ENCODE data around the gene PI16.

Gene PI16

GRCh38 chr6:36954262-36954931 lies at the start of gene PI16:
TSS of gene PI16 (plus strand) at chr6:36954738. CDS start at chr6:36954761, 23 bp downstream.
- DNase-seq = no peak

GRCh38 chr6:36904851-36905393 lies 49.6 kb upstream of the PI16 start:
- no peak for DNase-seq

- DNase-seq = no peak
These were observed 47.8 kb upstream of the PI16 start for GRCh38 chr6:36906539-36907325.

- DNase-seq = no peak
These were observed 46.8 kb upstream of the PI16 start for GRCh38 chr6:36907781-36908180.

GRCh38 chr6:36908747-36909146 lies 45.8 kb upstream of the PI16 start:
- no peak for DNase-seq

- DNase-seq = no peak
These were observed 42.5 kb upstream of the PI16 start for GRCh38 chr6:36912030-36912454.

- DNase-seq = no peak
These were observed 42.0 kb upstream of the PI16 start for GRCh38 chr6:36912586-36912985.

GRCh38 chr6:36913082-36913481 lies 41.5 kb upstream of the PI16 start:
- DNase-seq = no peak

- DNase-seq = no peak
These were observed 40.2 kb upstream of the PI16 start for GRCh38 chr6:36914227-36914794.

GRCh38 chr6:36915599-36915998 lies 38.9 kb upstream of the PI16 start:
- DNase-seq = no peak

GRCh38 chr6:36916126-36916525 lies 38.4 kb upstream of the PI16 start:
- DNase-seq = no peak

GRCh38 chr6:36917541-36918193 lies 36.9 kb upstream of the PI16 start:
- DNase-seq = no peak

- no peak for DNase-seq
These were observed 34.5 kb upstream of the PI16 start for GRCh38 chr6:36920049-36920448.

GRCh38 chr6:36920546-36920945 lies 34.0 kb upstream of the PI16 start:
- no peak for DNase-seq

GRCh38 chr6:36924131-36924530 lies 30.4 kb upstream of the PI16 start:
- DNase-seq = no peak

GRCh38 chr6:36924778-36925374 lies 29.7 kb upstream of the PI16 start:
- DNase-seq = no peak

GRCh38 chr6:36925809-36926208 lies 28.7 kb upstream of the PI16 start:
- DNase-seq = no peak

- DNase-seq = no peak
These were observed 27.6 kb upstream of the PI16 start for GRCh38 chr6:36926708-36927513.

- no peak for DNase-seq
These were observed 26.6 kb upstream of the PI16 start for GRCh38 chr6:36927691-36928546.

- DNase-seq = no peak
These were observed 26.0 kb upstream of the PI16 start for GRCh38 chr6:36928547-36928918.

- no peak for DNase-seq
These were observed 25.4 kb upstream of the PI16 start for GRCh38 chr6:36929152-36929551.
